ENCODE results near the gene SP140.

DNA sequence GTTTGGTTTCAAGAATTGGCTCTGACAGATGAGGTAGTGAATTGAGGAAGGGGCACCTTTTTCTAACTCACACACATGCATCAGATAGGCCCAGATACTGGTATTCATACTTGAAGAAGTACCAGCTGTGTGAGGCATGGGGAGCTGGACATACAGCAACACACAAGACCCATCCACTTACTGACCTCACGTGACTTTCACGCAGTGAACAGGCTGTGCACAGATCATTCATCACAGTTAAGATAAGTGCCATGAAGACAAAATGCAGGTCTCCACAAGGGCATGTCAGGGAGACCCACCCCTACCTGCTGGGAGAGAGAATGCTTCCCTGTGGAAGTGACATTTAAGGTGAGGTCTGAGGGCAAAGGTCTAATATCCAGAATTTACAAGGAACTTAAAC, 44.3 kb upstream of the SP140 start:
- TF ChIP-seq ZNF384 (IDR thresholded peaks at IDR 0.05) (no peak), SUZ12 (IDR thresholded peaks at IDR 0.05) (no peak), HDGF (IDR thresholded peaks at IDR 0.05; ENCODE audit: borderline replicate concordance) (no peak)
